HG02763 (cell line): Measurements from ENCODE around the gene LPGAT1.

Experiments used
- ATAC-seq: cut with Tn5 transposase; IDR thresholded peaks from one replicate; pipeline ENCODE4 v1.9.1; 2021; ENCODE audit warnings: mild to moderate bottlenecking, moderate library complexity; ENCODE audit not compliant: unreplicated experiment

LPGAT1 gene

DNA sequence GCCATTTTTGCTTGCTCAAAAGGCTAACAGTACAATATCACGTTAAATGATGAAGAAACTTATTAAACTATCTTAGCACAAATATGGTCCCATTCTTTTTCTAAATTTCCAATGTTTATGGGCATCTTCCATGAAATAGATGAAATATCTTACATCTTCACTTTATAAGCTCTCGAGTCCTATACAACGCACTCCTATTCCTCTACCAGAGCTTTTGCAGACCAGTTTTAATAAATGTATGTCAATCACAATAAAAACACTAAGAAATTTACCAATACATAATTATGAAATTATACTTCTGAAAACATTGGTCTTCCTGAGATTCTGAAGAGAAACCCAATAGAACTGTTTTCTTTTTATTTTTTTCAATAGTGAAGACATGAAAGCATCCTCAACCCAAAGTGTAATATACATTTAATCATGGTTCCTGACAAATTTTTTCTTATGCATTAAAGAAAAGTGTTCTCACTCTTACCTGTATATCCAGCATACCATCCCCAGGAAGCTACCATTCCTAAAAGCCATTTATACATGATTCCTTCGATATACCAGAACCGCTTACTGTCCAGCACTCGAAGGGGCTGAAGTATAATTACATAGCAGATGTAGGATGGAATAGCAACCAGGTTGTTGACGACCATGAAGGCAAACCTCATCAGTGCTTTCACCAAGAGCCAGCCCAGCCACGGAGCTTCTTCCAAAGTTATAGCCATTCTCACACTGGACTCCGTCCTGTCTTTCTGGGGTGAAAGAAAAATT lies 1.8 kb downstream of the LPGAT1 start:
- ATAC-seq = no peak

DNA sequence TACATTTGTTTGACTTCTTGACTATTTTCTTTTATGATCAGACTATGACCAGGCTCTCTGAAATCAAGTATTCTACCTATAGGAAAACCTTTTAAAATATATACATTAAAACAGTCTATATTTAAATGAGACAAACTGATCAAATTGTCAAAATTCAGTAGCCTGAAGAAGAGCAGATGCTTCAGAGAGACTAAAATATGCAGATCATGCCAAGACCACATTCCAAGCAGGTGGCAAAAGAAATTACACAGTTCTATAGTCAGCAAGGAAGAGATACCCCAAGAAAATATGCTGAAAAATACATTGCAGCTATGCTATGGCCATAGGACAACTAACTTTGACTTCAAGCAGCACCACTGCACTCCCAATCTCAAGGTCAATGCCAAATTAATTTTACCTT lies 3.5 kb downstream of the LPGAT1 start:
- no peak for ATAC-seq

DNA sequence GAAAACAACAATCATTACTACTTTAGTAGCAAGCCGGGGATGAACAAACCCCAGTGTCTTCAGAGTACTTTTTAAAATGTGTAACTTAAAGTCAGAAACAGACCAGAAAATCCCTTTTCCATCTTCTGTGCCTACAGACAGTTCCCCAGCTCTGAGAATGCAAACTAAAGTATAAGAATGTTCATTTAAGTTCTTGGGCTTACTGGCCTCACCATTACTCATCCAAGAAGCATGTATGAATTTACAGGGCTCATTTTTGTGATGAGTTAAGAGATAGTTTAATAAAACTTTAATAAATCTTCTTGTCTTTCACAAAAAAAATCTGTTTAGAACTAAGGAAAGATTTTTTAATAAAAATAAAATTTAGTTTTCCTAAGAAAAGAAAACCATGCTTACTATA lies 4.6 kb downstream of the LPGAT1 start:
- no peak for ATAC-seq

DNA sequence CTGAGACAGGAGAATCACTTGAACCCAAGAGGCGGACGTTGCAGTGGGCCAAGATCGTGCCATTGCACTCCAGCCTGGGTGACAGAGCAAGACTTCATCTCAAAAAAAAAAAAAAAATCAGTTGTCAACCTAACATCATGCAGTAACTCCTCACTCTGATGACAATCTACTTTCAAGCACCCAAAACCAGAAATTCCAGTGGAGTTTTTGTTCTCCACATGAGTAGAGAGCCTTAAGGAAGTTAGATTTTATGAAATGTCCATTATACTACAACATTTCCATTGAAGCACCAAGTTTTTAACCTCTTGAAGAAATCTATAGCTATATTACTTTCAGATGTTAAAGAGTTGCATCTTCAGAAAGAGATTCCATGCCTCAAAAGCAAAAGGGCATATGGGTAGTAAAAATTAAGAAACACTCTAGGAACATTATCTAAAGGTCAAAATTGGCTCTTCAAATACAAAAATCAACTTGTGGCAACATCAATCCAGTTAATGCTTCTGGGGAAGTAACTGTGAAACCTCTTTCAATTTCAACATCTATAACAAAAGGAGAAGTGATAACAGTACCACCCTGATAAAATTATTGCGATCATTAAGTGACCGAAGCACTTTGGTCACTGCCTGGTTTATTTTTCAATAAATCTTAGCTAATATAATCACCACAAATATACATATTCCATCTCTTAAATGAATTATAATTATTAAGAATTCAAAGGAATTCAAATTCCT lies 7.7 kb downstream of the LPGAT1 start:
- ATAC-seq = no peak

DNA sequence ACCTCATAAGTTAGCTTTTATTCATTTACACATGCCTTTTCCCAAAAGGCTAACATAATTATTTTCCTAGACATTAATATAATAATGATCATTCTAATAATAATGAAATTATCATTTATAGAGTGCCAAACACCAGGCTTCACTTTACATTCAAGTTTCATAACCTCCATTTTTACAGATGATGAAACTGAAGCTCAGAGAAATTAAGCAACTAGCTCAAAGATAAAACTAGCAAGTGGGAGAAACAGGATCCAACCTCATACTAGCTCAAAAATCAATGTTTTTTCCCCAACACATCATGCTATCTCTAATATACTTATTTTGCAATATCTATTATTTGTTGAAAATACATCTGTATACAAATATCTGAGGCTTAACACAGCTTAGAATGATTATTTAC lies 14.0 kb downstream of the LPGAT1 start:
- ATAC-seq = no peak

DNA sequence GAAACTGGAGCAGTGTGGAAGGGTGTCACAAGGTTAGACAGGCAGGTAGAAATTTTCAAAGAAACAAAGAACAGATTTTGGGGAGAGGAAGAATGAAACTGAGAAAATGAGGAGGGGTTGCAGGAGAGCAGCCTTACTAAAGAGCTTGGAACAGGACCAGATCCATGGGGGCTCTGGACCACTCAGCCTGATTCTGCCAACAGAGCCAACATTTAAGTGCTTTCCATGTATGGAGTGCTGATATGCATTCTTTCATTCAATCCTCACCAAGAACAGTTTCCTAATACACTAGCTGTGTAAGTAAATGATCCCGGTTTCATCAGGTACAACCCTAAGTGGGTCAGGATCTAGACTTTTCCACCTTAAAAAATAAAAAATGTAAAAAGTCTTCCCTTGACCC lies 16.2 kb downstream of the LPGAT1 start:
- ATAC-seq = no peak

DNA sequence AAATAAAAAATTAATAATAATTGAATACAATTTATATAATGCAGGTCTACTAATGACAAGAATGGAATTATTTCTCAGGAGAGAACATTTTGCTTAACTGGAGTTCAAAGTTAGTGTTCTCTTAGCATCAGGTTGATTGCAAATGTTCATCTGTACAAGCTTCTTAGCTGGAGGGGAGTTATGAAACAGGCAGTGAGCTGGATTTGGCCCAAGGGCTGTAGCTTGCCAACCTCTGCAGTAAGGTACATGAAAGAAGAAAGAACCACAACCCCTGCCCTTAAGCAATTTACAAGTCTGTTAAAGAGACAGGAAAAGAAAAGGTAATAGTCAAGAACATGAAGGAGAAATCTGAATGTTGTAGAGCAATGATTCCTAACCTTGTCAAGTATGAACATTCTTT lies 17.0 kb downstream of the LPGAT1 start:
- no peak for ATAC-seq

DNA sequence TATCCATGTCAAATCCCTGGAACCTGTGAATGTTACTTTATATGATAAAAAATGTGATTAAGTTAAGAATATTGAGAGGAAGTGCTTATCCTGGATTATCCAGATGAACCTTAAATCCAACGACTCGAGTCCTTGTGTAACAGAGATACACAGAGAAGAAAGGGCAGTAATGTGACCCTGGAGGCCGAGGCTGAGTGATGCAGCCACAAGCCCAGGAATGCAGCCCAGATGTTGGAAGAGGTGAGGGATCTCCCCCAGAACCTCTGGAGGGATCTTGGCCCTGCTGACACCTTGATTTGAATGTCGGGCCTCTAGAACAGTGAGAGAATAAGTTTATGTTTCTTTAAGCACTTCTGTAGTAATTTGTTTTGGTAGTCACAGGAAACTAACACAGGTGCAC lies 18.0 kb downstream of the LPGAT1 start:
- ATAC-seq = no peak

DNA sequence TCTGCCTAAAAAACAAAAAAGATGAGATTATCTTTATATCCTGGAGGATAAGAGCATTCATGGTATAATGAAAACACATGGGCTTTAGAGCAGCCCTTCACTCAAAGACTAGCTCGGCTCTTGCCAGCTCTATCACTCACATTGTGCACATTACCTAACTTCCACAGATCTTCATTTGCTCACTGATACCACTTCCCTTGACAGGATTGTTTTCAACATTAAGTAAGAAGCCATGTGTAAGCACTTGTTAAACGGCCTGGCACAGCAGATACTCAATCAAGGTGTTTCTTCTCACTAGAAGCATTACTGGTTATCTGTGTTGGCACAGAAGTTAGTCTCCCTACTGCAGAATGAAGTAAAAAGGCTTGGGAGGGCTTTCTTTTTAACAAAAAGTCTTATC lies 18.7 kb downstream of the LPGAT1 start:
- ATAC-seq = no peak

DNA sequence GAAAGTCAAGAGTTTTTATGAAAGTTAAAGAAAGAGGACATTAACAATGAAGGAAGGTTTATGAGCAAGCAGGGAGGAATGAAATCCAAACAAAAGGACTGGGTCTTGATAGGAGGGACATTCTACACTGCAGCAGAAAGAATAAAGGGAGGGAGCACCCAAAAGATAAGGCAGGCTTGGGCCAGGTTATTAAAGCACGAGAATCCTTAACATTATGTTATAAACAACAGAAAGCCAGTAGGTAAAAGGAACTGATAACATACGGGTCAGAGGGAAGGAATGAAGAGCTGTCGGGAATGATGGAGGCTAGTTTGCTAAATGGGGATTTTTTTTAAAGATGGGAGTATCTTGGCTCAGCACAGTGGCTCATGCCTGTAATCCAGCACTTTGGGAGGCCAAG lies 19.4 kb downstream of the LPGAT1 start:
- no peak for ATAC-seq

DNA sequence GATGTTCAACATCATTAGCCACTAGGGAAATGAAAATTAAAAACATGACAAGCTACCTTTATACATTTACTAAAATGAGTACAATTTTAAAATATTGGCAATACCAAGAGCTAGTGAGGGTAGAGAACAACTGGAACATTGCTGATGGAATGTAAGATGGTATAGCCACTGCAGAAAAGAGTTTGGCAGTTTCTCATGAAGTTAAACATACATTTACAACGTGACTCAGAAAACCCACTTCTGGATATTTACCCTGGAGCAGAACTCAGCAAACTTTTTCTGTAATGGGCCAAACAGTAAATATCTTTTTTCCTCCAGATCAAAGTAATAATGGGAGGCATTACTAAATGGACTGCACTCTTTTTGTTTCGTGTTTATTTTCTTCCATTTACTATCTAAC lies 22.1 kb downstream of the LPGAT1 start:
- ATAC-seq = no peak

DNA sequence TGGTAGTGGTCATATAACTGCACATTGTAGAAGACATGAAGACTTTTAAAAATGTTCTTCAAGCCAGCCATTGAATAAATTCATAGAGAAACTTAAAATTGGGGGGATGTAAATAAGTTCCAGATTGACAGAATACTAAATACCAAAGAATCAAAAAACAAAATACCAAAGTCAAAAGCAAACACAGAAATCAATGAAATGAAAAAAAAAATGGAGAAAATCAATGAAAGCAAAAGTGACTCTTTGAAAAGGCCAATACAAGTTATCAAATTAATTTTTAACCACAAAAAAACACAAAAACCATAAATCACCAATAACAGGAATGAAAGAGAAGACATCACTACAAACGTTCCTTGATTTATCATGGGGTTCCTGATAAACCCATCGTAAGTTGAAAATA lies 25.6 kb downstream of the LPGAT1 start:
- no peak for ATAC-seq

DNA sequence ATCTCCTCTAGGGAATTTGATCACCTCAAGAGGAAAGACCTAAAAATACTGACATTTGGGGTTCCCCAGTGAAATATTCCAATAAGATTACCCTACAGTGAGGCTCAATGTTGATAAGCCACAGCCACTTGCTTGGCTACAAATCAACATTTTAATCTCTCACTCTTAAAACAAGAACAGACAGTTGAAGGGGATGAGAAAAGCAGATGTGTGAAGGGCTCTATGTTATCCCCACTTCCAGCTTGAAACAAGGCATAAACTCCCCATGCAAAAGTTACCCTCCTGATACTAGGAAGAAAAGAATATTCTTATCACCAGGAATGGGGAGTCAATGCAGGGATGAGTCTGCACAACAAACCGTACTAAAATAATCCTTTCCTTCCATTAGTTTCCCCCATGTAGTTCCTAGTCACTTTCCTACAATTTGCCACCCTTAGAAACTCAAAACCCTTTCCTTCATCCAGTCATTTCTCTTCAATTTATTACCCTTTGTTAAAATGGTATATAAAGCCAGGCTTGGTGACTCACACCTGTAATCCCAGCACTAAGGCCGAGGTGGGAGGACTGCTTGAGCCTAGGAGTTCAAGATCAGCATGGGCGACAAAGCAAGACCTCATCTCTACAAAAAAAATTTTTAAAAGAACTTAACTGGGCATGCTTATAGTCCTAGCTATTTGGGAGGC lies 29.5 kb downstream of the LPGAT1 start:
- ATAC-seq = no peak

DNA sequence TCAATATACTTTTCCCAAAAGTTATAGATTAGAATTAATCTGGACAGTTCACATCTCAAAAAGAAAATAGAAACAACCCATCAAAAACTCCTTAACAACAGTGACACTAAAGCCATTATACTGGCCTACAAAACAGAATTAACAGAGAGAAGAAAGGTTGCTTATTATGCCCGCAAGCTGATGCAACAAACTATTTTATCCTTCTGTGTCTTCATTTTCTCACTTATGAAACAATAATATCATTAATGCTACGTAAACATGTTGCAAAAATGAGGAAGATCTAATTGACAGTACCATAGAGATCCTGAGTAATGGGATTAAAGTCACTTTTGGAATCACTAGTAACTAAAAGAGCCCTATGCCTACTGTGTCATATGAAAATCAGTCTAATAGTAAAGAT lies 32.6 kb downstream of the LPGAT1 start:
- ATAC-seq = no peak

DNA sequence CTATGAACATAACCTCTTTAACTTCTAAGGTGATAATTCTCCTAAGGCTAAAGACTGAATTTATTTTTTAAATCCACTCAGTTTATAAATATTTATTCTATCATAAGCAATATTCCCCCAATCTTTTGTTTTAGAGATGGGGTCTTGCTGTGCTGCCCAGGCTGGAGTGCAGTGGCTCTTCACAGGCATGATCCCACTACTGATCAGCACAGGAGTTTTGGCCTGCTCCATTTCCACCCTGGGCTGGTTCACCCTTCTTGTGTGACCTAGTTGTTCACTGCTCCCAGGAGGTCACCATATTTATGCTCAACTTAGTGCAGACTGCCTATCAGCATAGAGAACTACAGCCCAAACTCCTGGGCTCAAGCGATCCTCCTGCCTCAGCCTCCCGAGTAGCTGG lies 38.6 kb downstream of the LPGAT1 start:
- ATAC-seq = no peak

DNA sequence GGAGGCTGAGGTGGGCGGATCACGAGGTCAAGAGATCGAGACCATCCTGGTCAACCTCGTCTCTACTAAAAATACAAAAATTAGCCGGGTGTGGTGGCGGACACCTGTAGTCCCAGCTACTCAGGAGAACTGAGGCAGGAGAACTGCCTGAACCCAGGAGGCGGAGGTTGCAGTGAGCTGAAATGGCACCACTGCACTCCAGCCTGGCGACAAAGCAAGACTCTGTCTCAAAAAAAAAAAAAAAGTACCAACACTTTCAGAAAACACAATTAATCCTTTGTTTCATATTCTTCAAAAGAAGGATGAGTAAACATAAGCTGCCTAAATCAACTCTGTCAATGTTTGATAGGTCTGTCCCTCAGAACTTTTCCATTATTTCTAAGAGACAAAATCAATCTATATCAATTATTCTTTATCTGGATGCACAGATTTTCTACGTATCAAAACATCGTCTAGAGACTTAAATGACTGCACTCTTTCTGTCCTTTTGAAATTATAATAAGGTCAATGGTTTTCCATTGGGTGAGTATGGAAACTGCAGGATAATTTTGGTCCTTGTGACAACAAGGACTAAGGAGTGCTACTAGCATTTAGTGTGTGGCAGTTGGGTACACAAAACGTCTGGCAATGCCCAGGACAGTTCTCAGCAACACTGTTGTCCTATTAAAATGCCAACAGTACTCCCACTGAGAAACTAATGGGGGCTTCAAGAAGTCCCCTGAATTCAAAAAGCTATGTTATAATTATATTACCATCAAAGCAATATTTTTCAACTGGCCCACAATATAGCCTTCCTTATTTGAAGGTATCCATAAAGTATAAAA lies 40.7 kb downstream of the LPGAT1 start:
- no peak for ATAC-seq

DNA sequence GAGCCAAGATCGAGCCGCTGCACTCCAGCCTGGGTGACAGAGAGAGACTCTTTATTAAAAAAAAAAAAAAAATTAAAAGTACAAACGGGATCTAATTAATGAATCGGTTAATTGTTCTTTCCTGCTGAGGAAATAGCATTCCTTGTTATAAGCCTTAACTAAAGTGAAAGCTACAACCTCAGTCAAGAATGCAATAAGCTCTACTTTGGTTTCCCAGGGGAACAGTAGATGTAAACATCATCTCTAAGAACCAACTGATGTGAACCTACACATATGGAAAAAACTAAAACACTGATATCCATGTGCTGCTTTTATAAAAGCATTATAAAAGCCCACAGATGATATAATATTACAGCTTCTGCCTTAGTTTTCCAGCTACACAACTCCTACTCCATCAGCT lies 41.9 kb downstream of the LPGAT1 start:
- no peak for ATAC-seq

DNA sequence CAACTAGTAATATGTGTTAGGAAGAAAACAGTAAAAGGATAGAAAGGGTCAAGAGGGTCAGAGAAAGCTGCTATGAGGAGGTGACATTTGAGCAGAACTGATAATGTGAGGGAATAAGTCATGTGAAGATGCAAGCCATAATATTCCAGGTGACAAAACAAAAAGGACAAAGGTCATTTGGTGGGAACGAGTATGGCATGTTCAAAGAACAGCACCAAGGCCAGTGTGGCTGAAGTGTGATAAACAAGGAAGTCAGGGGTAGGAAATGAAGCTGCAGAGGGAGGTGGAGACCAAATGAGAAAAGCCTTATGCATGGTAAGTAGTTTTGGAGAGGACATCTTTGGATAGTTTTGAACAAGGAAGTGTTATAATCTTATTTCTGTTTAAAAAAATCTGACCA lies 46.7 kb downstream of the LPGAT1 start:
- no peak for ATAC-seq

DNA sequence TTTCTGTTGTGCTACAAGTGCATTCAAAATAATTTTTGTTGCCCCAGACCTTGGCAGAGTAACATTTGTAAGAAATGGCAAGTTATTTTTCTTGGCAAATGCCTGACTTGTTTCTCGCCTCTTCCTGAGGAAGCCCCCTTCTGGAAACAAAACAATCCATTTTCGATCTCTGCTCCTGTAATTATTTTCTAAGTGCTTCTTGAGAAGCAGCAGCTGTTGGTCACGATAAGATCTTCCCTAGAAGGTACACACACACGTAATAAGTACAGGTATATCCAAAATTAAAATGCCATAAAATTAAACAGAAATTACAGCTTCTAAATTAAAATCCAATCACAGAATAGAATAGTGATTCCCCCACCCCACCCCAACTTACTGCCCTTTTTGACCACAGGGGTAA lies 47.3 kb downstream of the LPGAT1 start:
- ATAC-seq = no peak

DNA sequence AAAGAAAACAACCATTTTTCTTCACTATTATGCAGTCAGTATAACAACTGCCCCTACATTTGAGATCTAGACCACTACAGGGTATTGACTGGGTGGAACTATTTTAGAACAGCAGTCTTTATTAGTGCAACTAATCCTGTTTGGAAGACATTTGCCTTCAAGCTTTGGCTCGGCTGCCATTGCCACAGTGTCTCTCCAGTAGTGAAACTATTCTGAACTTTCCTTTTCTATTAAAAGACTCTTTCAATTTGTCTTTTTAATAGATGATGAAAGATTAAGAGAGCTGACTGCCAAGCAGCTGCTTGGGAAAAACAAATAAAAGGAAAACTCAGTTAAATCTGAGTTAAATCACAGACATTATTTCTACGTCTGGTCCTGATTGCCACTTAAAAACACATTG lies 49.3 kb downstream of the LPGAT1 start:
- no peak for ATAC-seq

DNA sequence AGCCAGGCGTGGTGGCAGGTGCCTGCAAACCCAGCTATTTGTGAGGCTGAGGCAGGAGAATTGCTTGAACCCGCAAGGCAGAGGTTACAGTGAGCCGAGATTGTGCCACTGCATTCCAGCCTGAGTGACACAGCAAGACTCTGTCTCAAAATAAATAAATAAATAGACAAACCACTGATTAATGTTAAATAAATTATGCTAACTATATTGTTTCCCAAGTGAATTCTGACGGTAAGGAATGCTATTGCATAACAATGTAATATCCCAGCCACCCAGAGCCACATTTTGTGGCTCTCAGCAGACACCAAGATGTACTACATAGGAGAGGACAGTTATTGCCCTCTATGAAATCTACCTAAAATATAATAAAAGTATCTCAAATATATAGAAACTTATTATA lies 55.4 kb downstream of the LPGAT1 start:
- ATAC-seq = no peak
